Measurements from ENCODE around the gene RAB27A. TPM values are rescaled to one million over a fixed set of nuclear protein-coding genes. Genes with fewer than 3 reads are reported as not detected.
"Not testable (repeated sequence)": the region's sequence is repeated elsewhere in the genome, so short reads cannot be mapped to it uniquely, and the experiment has no call there.

RAB27A gene
- total RNA-seq, 2 donors from 2014 or later, result 136 to 243 TPM

- Mint-ChIP-seq H3K4me3 (peak overlapping the region; percentile 84), H3K4me1 (ENCODE audit: low read depth in 2 of 2) (peaks cover 50 to 52% of the 10 kb centered on the region in 2 donors), H3K36me3 (peaks cover 32% of the 10 kb centered on the region), H3K27me3 (no peaks in the 10 kb centered on the region), H3K9me3 (no peaks in the 10 kb centered on the region), H3K27ac (peak overlapping the region; percentile 97 to 99)
- ATAC-seq (peak; percentile 58), DNase-seq (ENCODE audit: low spot score) (peak; percentile 76)
Observed at GRCh38 chr15:55289011-55289745, 435 bp downstream of the RAB27A start.

DNA sequence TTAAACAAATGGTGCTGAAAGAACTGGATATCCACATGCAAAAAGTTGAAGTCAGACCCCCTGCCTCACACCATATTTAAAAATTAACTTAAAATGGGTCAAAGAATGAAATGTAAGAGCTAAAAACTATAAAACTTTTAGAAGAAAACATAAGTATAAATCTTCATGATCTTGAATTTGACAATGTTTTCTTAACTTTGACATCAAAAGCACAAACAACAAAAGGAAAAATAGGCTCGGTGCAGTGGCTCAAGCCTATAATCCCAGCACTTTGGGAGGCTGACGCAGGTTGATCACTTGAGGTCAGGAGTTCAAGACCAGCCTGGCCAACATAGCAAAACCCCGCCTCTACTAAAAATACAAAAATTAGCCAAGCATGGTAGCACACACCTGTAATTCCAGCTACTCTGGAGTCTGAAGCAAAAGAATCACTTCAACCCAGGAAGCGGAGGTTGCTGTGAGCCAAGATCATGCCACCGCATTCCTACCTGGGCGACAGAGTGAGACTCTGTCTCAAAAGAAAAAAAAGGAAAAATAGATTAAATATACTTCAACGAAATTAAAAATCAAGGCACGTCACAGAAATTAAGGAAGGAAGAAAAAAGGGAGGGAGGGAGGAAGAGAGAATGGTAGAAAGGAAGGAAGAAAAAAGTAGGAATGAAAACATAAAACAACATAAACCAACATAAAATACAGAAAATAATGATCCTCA is 1.5 kb downstream of the RAB27A start:
- ATAC-seq (no peak), DNase-seq (ENCODE audit: low spot score) (no peak)
- Mint-ChIP-seq H3K36me3 (peaks cover 32% of the 10 kb centered on the region), H3K27ac (peak overlapping the region; percentile 97 to 99), H3K27me3 (no peaks in the 10 kb centered on the region), H3K9me3 (no peaks in the 10 kb centered on the region), H3K4me1 (ENCODE audit: low read depth in 2 of 2) (peaks cover 58 to 60% of the 10 kb centered on the region in 2 donors), H3K4me3 (peak overlapping the region; percentile 84)

DNA sequence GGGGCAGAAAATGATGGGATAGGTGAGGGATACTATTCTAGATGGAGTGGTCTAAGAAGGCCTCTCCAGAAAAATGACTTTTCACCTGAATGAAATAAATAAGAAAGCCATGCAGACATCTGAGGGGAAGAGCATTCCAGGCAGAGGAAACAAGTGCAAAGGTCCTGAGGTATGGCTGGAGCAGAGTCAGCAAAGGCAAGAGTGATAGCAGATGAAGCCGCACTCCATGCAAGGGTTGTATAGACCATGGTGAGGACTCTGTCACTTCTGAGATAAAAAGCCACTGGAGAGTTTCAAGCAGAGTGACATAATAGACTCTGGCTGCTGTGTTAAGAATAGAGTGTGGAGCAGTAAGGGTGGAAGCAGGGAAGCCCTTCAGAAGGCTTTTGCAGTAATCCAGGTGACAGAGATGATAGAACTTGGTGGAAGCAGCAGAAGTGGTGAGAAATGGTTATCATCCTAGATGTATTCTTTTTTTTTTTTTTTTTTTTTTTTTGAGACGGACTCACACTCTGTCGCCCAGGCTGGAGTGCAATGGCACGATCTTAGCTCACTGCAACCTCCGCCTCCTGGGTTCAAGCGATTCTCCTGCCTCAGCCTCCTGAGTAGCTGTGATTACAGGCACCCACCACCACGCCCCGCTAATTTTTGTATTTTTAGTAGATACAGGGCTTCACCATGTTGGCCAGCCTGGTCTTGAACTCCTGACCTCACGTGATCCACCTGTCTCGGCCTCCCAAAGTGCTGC is 3.0 kb downstream of the RAB27A start:
- DNase-seq (ENCODE audit: low spot score); ATAC-seq; H3K27me3 Mint-ChIP-seq; H3K9me3 Mint-ChIP-seq: not testable (repeated sequence)
- Mint-ChIP-seq H3K4me3 (peak overlapping the region; percentile 84), H3K27ac (peak overlapping the region; percentile 97 to 99), H3K36me3 (peaks cover 32% of the 10 kb centered on the region), H3K4me1 (ENCODE audit: low read depth in 2 of 2) (peaks cover 72 to 74% of the 10 kb centered on the region in 2 donors)

- no peaks in the 10 kb centered on the region for H3K9me3 Mint-ChIP-seq
- peaks cover 87 to 90% of the 10 kb centered on the region in 2 donors for H3K4me1 Mint-ChIP-seq (ENCODE audit: low read depth in 2 of 2)
- peaks cover 39% of the 10 kb centered on the region for H3K36me3 Mint-ChIP-seq
- H3K4me3 Mint-ChIP-seq, result peak overlapping the region; percentile 84
- H3K27me3 Mint-ChIP-seq, result no peaks in the 10 kb centered on the region
- DNase-seq (ENCODE audit: low spot score) (no peak), ATAC-seq (no peak)
- H3K27ac Mint-ChIP-seq, result peak overlapping the region; percentile 97 to 99
Observed at GRCh38 chr15:55284426-55284825, 5.2 kb downstream of the RAB27A start.

GRCh38 chr15:55283379-55284147 is 6.0 kb downstream of the RAB27A start:
- Mint-ChIP-seq H3K4me3 (peak overlapping the region; percentile 84), H3K27me3 (no peaks in the 10 kb centered on the region), H3K4me1 (ENCODE audit: low read depth in 2 of 2) (peaks cover 89 to 95% of the 10 kb centered on the region in 2 donors), H3K9me3 (no peaks in the 10 kb centered on the region), H3K27ac (peak overlapping the region; percentile 97 to 99), H3K36me3 (peaks cover 35% of the 10 kb centered on the region)
- DNase-seq (ENCODE audit: low spot score) (no peak), ATAC-seq (peak in 1 of 2 donors; percentile 51)

GRCh38 chr15:55282284-55282833 is 7.3 kb downstream of the RAB27A start:
- Mint-ChIP-seq H3K27me3 (no peaks in the 10 kb centered on the region), H3K9me3 (no peaks in the 10 kb centered on the region), H3K27ac (peak overlapping the region; percentile 97 to 99), H3K4me1 (ENCODE audit: low read depth in 2 of 2) (peaks cover 92 to 96% of the 10 kb centered on the region in 2 donors), H3K4me3 (peak overlapping the region; percentile 84), H3K36me3 (peaks cover 34% of the 10 kb centered on the region)
- DNase-seq (ENCODE audit: low spot score) (peak; percentile 77), ATAC-seq (peak; percentile 56 to 77)

- DNase-seq (ENCODE audit: low spot score), result no peak
- no peaks in the 10 kb centered on the region for H3K27me3 Mint-ChIP-seq
- H3K27ac Mint-ChIP-seq, result peak overlapping the region; percentile 97 to 99
- H3K4me1 Mint-ChIP-seq (ENCODE audit: low read depth in 2 of 2), result peaks cover 93 to 96% of the 10 kb centered on the region in 2 donors
- no peaks in the 10 kb centered on the region for H3K9me3 Mint-ChIP-seq
- no peak for ATAC-seq
- H3K4me3 Mint-ChIP-seq, result peak overlapping the region; percentile 84
- peaks cover 34% of the 10 kb centered on the region for H3K36me3 Mint-ChIP-seq
Observed at GRCh38 chr15:55281517-55282228, 7.9 kb downstream of the RAB27A start.

DNA sequence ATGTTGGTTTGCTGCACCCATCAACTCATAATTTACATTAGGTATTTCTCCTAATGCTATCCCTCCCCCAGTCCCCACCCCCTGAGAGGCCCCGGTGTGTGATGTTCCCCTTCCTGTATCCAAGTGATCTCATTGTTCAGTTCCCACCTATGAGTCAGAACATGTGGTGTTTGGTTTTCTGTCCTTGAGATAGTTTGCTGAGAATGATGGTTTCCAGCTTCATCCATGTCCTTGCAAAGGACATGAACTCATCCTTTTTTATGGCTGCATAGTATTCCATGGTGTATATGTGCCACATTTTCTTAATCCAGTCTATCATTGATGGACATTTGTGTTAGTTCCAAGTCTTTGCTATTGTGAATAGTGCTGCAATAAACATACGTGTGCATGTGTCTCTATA is 9.0 kb downstream of the RAB27A start:
- DNase-seq (ENCODE audit: low spot score); ATAC-seq; H3K9me3 Mint-ChIP-seq; H3K27me3 Mint-ChIP-seq: not testable (repeated sequence)
- Mint-ChIP-seq H3K4me3 (peak overlapping the region; percentile 84), H3K36me3 (peaks cover 27% of the 10 kb centered on the region), H3K4me1 (ENCODE audit: low read depth in 2 of 2) (peaks cover 88 to 96% of the 10 kb centered on the region in 2 donors), H3K27ac (peak overlapping the region; percentile 97 to 99)

DNA sequence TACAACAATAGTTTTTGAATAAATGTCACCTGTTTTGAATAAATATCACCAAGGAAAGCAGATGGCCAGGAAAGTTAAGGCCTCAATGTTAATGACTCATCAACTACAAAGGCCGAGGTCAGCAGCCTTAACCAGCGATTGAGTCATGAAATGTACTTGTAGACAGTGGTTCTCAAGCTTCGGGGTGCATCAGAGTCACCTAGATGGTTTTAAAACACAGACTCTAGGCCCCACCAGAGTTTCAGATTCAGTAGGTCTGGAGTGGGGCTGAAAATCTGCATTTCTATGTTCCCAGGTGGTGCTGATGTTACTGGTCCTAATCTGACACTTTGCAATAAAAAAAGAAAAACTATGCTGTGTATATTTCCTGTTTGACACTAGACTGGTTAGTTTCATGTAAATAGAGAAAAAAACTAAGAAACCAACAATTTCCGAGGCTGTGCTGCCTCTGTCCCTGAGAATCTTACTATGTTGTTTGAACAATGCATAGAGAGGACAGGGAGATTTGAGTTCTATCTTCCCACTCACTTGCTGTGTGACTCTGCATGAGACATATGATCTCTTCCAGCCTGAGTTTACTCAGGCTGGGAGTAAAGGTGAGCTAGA is 9.8 kb downstream of the RAB27A start:
- peak overlapping the region; percentile 84 for H3K4me3 Mint-ChIP-seq
- peak overlapping the region; percentile 97 to 99 for H3K27ac Mint-ChIP-seq
- H3K4me1 Mint-ChIP-seq (ENCODE audit: low read depth in 2 of 2), result peaks cover 88 to 96% of the 10 kb centered on the region in 2 donors
- peak; percentile 84 for DNase-seq (ENCODE audit: low spot score)
- H3K9me3 Mint-ChIP-seq, result no peaks in the 10 kb centered on the region
- H3K27me3 Mint-ChIP-seq, result no peaks in the 10 kb centered on the region
- peaks cover 27% of the 10 kb centered on the region for H3K36me3 Mint-ChIP-seq
- ATAC-seq, result peak; percentile 83 to 84

- no peak for ATAC-seq
- H3K4me3 Mint-ChIP-seq, result peak overlapping the region; percentile 84
- no peaks in the 10 kb centered on the region for H3K9me3 Mint-ChIP-seq
- peaks cover 82 to 92% of the 10 kb centered on the region in 2 donors for H3K4me1 Mint-ChIP-seq (ENCODE audit: low read depth in 2 of 2)
- H3K27me3 Mint-ChIP-seq, result no peaks in the 10 kb centered on the region
- DNase-seq (ENCODE audit: low spot score), result no peak
- peaks cover 24% of the 10 kb centered on the region for H3K36me3 Mint-ChIP-seq
- peak overlapping the region; percentile 97 to 99 for H3K27ac Mint-ChIP-seq
Observed at GRCh38 chr15:55279100-55279745, 10.4 kb downstream of the RAB27A start.

DNA sequence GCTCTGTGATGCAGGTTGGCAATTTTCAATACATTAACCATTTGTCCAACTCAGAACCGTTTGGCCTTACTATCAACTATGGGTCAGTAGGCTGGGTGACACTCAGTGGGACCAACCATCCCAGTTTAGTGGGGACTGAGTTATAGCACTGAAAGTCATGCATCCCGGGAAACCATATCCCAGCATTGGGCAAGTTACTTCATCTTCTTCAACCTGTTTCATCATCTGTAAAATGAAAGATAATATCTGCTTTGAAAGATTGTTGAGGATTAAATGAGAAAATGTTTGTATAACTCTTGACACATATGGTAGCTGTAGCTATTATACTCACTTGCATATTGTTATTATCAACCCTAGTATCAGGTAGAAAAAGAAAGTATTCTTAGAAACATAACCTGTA is 11.9 kb downstream of the RAB27A start:
- Mint-ChIP-seq H3K27ac (peak overlapping the region; percentile 97 to 99), H3K27me3 (no peaks in the 10 kb centered on the region), H3K36me3 (peaks cover 36% of the 10 kb centered on the region), H3K4me1 (ENCODE audit: low read depth in 2 of 2) (peaks cover 84 to 92% of the 10 kb centered on the region in 2 donors), H3K9me3 (no peaks in the 10 kb centered on the region), H3K4me3 (peak overlapping the region; percentile 84)
- DNase-seq (ENCODE audit: low spot score), result no peak
- ATAC-seq, result no peak

Measured in natural killer cell treated with Interleukin-12 subunit alpha and Interleukin-12 subunit beta and Interleukin-15 and Interleukin-18, amount 100 ng/mL, for 72 hours (primary cell).